Transverse colon (tissue), 4 donors: Measurements from ENCODE around the gene PSMG1. TPM values are rescaled to one million over a fixed set of nuclear protein-coding genes. Genes with fewer than 3 reads are reported as not detected.
A peak's percentile ranks its signal among the peaks of the same experiment; 100 is the strongest.

ENCODE experiments used
- DNase-seq: peaks from one replicate; pipeline ENCODE4 v3.0.0-alpha.2; 2019
- H3K27ac ChIP-seq, 4 donors: fragments of 200-600 bp; sonication (generic); 2 replicates each; pipeline ENCODE4 v1.5.1; 2016 to 2018; ENCODE audit warnings: inconsistent platforms in 4 of 4
- H3K27me3 ChIP-seq: fragments of 200-600 bp; sonication (generic); 2 replicates; pipeline ENCODE4 v1.5.1; 2017; ENCODE audit warnings: inconsistent platforms
- H3K36me3 ChIP-seq, 4 donors: fragments of 200-600 bp; sonication (generic); 2 replicates each; pipeline ENCODE4 v1.5.1; 2017 to 2019; ENCODE audit warnings: inconsistent platforms in 4 of 4
- H3K4me1 ChIP-seq, 4 donors: fragments of 200-600 bp; sonication (generic); 2 replicates each; pipeline ENCODE4 v1.5.1; 2017 to 2020; ENCODE audit warnings: inconsistent platforms in 4 of 4
- H3K4me3 ChIP-seq, 4 donors: fragments of 200-600 bp; sonication (generic); 1 replicate in 1 of 4; 2 replicates in 3 of 4; pipeline versions ENCODE4 v1.5.1 to v1.6.1; 2017 to 2019; ENCODE audit warnings: inconsistent platforms in 4 of 4
- H3K9me3 ChIP-seq, 2 donors: fragments of 200-600 bp; sonication (generic); 2 replicates each; pipeline ENCODE4 v1.5.1; 2017 to 2019; ENCODE audit warnings: inconsistent platforms in 2 of 2
- CTCF ChIP-seq, 5 experiments: fragments of 200-600 bp in 3 of 5; fragments of 450-650 bp in 2 of 5; sonication (generic) in 3 of 5; IDR thresholded peaks; 1 replicate in 2 of 5; 2 replicates in 3 of 5; pipeline ENCODE4 v1.5.1; 2016 to 2017; ENCODE audit warnings: antibody characterized with exemption in 5 of 5, inconsistent platforms in 3 of 5, mild to moderate bottlenecking in 2 of 5, moderate library complexity in 1 of 5
- EP300 ChIP-seq: sonication (generic); formaldehyde crosslinking; IDR thresholded peaks from one replicate; pipeline ENCODE4 v1.6.1; 2017; ENCODE audit warnings: antibody characterized with exemption, low read depth
- POLR2A ChIP-seq: fragments of 450-650 bp; IDR thresholded peaks from one replicate; pipeline ENCODE4 v1.6.1; 2016; ENCODE audit warnings: antibody characterized with exemption, mild to moderate bottlenecking, moderate library complexity
- POLR2AphosphoS5 ChIP-seq, 3 donors: sonication (generic); formaldehyde crosslinking; IDR thresholded peaks; one replicate each; pipeline ENCODE4 v1.6.1; 2016; ENCODE audit warnings: antibody characterized with exemption in 3 of 3
- WGBS, 2 donors: methylation state at CpG; one replicate each; pipeline ENCODE4 v1.1.5; 2018; ENCODE audit warnings: low coverage in 1 of 2; 5-methylcytosine and 5-hydroxymethylcytosine counted together
- in situ Hi-C, 4 donors: fragments of 200-750 bp; cut with MboI; loops; one replicate each; pipeline versions ENCODE4 v1.15.0 to v1.15.1; 2017; ENCODE audit warnings: low sequenced_read_pairs in 3 of 4, low pct_ligation_motif_present in 1 of 4, low pct_unique_long_range_greater_than_20kb in 1 of 4
- intact Hi-C: fragments of 100-400 bp; cut with DNase I; formaldehyde crosslinking; loops from one replicate; pipeline ENCODE4 v1.15.1; 2023; ENCODE audit warnings: low total_unique reads
- total RNA-seq, 4 donors: library from RNA; depleted of rRNA; stranded (reverse); fragments of >200 nt; gene quantifications; one replicate each; pipeline ENCODE4 v1.1.0, GENCODE V29; 2016

Gene PSMG1
- total RNA-seq, 4 donors from 2014 or later, result 7.4 to 28.1 (median 20.2) TPM

GRCh38 chr21:39156024-39156423, 27.2 kb downstream of the PSMG1 start:
- Histone ChIP-seq H3K9me3 (no peaks in the 10 kb centered on the region), H3K36me3 (no peaks in the 10 kb centered on the region), H3K4me1 (no peaks in the 10 kb centered on the region), H3K27me3 (no peaks in the 10 kb centered on the region), H3K4me3 (no peak overlapping the region), H3K27ac (no peak overlapping the region)
- no peak for DNase-seq
- intact Hi-C loops (no loop called here), in situ Hi-C loops (no loop called here)
- 89 to 92% methylated on average over 5 to 7 of the region's 7 CpGs for WGBS, 2 donors
- TF ChIP-seq EP300 (no peak), POLR2A (no peak), POLR2AphosphoS5 (IDR thresholded peaks at IDR 0.05) (no peak), CTCF (IDR thresholded peaks at IDR 0.05) (no peak)

GRCh38 chr21:39155578-39155977, 27.7 kb downstream of the PSMG1 start:
- H3K27ac ChIP-seq, result no peak overlapping the region
- no peaks in the 10 kb centered on the region for H3K36me3 ChIP-seq
- in situ Hi-C loops, result no loop called here
- no peaks in the 10 kb centered on the region for H3K27me3 ChIP-seq
- H3K4me1 ChIP-seq, result no peaks in the 10 kb centered on the region
- WGBS, 2 donors, result 91 to 100% methylated on average over 2 of the region's 2 CpGs
- no peak for DNase-seq
- no peak for TF ChIP-seq EP300
- no peak for TF ChIP-seq POLR2A
- no peak for TF ChIP-seq POLR2AphosphoS5 (IDR thresholded peaks at IDR 0.05)
- TF ChIP-seq CTCF (IDR thresholded peaks at IDR 0.05), result no peak
- intact Hi-C loops, result no loop called here
- no peak overlapping the region for H3K4me3 ChIP-seq
- no peaks in the 10 kb centered on the region for H3K9me3 ChIP-seq

GRCh38 chr21:39153842-39154241, 29.4 kb downstream of the PSMG1 start:
- Histone ChIP-seq H3K4me3 (no peak overlapping the region), H3K4me1 (no peaks in the 10 kb centered on the region), H3K9me3 (no peaks in the 10 kb centered on the region), H3K27me3 (no peaks in the 10 kb centered on the region), H3K36me3 (no peaks in the 10 kb centered on the region), H3K27ac (no peak overlapping the region)
- WGBS, 2 donors, result 60 to 90% methylated on average over 1 to 2 of the region's 2 CpGs
- no peak for DNase-seq
- in situ Hi-C loops, result no loop called here
- TF ChIP-seq POLR2AphosphoS5 (IDR thresholded peaks at IDR 0.05) (no peak), EP300 (no peak), CTCF (IDR thresholded peaks at IDR 0.05) (no peak)
- intact Hi-C loops, result no loop called here

- intact Hi-C loops, result no loop called here
- Histone ChIP-seq H3K27me3 (no peaks in the 10 kb centered on the region), H3K27ac (no peak overlapping the region), H3K36me3 (no peaks in the 10 kb centered on the region), H3K9me3 (no peaks in the 10 kb centered on the region), H3K4me1 (no peaks in the 10 kb centered on the region), H3K4me3 (no peak overlapping the region)
- DNase-seq, result no peak
- TF ChIP-seq CTCF (IDR thresholded peaks at IDR 0.05), result peak in 3 of 5 experiments; percentile 13 to 33 (median 13)
- TF ChIP-seq POLR2AphosphoS5 (IDR thresholded peaks at IDR 0.05), result no peak
- WGBS, 2 donors, result 75 to 93% methylated on average over 2 of the region's 2 CpGs
- in situ Hi-C loops, result no loop called here
Observed at GRCh38 chr21:39153373-39153772, 29.9 kb downstream of the PSMG1 start.
